C4-2B (cell line): Measurements from ENCODE around the gene MORN5.

Source experiments
- CTCF ChIP-seq: fragments of 450-650 bp; conservative IDR thresholded peaks from 2 replicates; pipeline ENCODE4 v1.5.1; 2017; ENCODE audit warnings: mild to moderate bottlenecking
- ZFX ChIP-seq: fragments of 450-650 bp; IDR thresholded peaks from 2 replicates; pipeline ENCODE4 v1.6.1; 2017

GRCh38 chr9:122183501-122183900 is 23.8 kb downstream of the MORN5 start:
- TF ChIP-seq CTCF (no peak), ZFX (no peak)
